GM23338 (cell line): ENCODE data around the gene GKN2. TPM values are rescaled to one million over a fixed set of nuclear protein-coding genes. Genes with fewer than 3 reads are reported as not detected.
A peak's percentile ranks its signal among the peaks of the same experiment; 100 is the strongest.

ENCODE experiments used
- ATAC-seq: fragments of 200-7000 bp; cut with Tn5 transposase; 3 replicates; pipeline ENCODE4 v1.9.1; 2020
- DNase-seq: peaks from one replicate; pipeline ENCODE4 v3.0.0-alpha.2; 2015; ENCODE audit warnings: low spot score
- H2AFZ ChIP-seq: fragments of 200-600 bp; sonication (generic); 2 replicates; pipeline ENCODE4 v1.8.0; 2016; ENCODE audit warnings: antibody characterized with exemption, mild to moderate bottlenecking, moderate library complexity
- H3F3A ChIP-seq: fragments of 200-600 bp; sonication (generic); replicated peaks from 2 replicates; pipeline ENCODE4 v1.8.0; 2017; ENCODE audit warnings: antibody characterized with exemption, mixed run types, low read depth
- H3K27ac ChIP-seq: fragments of 200-600 bp; sonication (generic); 2 replicates; pipeline ENCODE4 v1.6.1; 2016; ENCODE audit warnings: low read depth
- H3K27me3 ChIP-seq: fragments of 200-600 bp; sonication (generic); 2 replicates; pipeline ENCODE4 v1.8.0; 2016; ENCODE audit warnings: mild to moderate bottlenecking, mixed run types, moderate library complexity; ENCODE audit not compliant: insufficient read depth
- H3K36me3 ChIP-seq: fragments of 200-600 bp; sonication (generic); 2 replicates; pipeline ENCODE4 v1.8.0; 2016; ENCODE audit warnings: mild to moderate bottlenecking; ENCODE audit not compliant: insufficient read depth
- H3K4me1 ChIP-seq: fragments of 200-600 bp; sonication (generic); 2 replicates; pipeline ENCODE4 v1.8.0; 2016; ENCODE audit warnings: mild to moderate bottlenecking, moderate library complexity; ENCODE audit not compliant: insufficient read depth
- H3K4me2 ChIP-seq: fragments of 200-600 bp; sonication (generic); 2 replicates; pipeline ENCODE4 v1.7.1; 2017; ENCODE audit warnings: mixed run types
- H3K4me3 ChIP-seq: fragments of 200-600 bp; sonication (generic); 2 replicates; pipeline ENCODE4 v1.6.1; 2016; ENCODE audit warnings: mixed run types
- H3K79me2 ChIP-seq: fragments of 200-600 bp; sonication (generic); replicated peaks from 2 replicates; pipeline ENCODE4 v1.8.0; 2017; ENCODE audit warnings: mild to moderate bottlenecking; ENCODE audit not compliant: insufficient read depth
- H3K9me2 ChIP-seq: fragments of 200-600 bp; sonication (generic); 2 replicates; pipeline ENCODE4 v1.8.0; 2017; ENCODE audit not compliant: insufficient read depth
- H4K20me1 ChIP-seq: fragments of 200-600 bp; sonication (generic); replicated peaks from 2 replicates; pipeline ENCODE4 v1.8.0; 2017; ENCODE audit warnings: mild to moderate bottlenecking; ENCODE audit not compliant: insufficient read depth
- H3K27ac Mint-ChIP-seq: 2 replicates; pipeline ENCODE4 v1.8.0; 2020; ENCODE audit warnings: inconsistent platforms, mild to moderate bottlenecking, moderate library complexity, mixed read lengths
- H3K27me3 Mint-ChIP-seq: 3 replicates; pipeline ENCODE4 v1.8.0; 2022; ENCODE audit warnings: low read depth, mild to moderate bottlenecking, moderate library complexity, mixed read lengths, inconsistent platforms; ENCODE audit not compliant: insufficient read depth, poor library complexity
- H3K36me3 Mint-ChIP-seq: 3 replicates; pipeline ENCODE4 v1.8.0; 2021; ENCODE audit warnings: low read depth, mild to moderate bottlenecking, inconsistent platforms, moderate library complexity, mixed read lengths
- H3K4me1 Mint-ChIP-seq: 3 replicates; pipeline ENCODE4 v1.8.0; 2020; ENCODE audit warnings: mild to moderate bottlenecking, inconsistent platforms, mixed read lengths
- H3K4me3 Mint-ChIP-seq: 3 replicates; pipeline ENCODE4 v1.8.0; 2021; ENCODE audit warnings: moderate library complexity, mild to moderate bottlenecking, inconsistent platforms, mixed read lengths
- H3K9me3 Mint-ChIP-seq: 3 replicates; pipeline ENCODE4 v1.8.0; 2020; ENCODE audit warnings: moderate library complexity, mild to moderate bottlenecking, inconsistent platforms, mixed read lengths
- JUNB ChIP-seq: IDR thresholded peaks from one replicate; pipeline ENCODE4 v1.6.1; 2016; ENCODE audit warnings: antibody characterized with exemption; ENCODE audit not compliant: unreplicated experiment
- STAT1 ChIP-seq: IDR thresholded peaks from one replicate; pipeline ENCODE4 v1.6.1; 2016; ENCODE audit warnings: antibody characterized with exemption; ENCODE audit not compliant: unreplicated experiment
- ZNF114 ChIP-seq: fragments of 250-450 bp; sonication (Bioruptor Pico); IDR thresholded peaks from 2 replicates; pipeline ENCODE4 v1.5.0; 2020; ENCODE audit warnings: mild to moderate bottlenecking, moderate library complexity
- polyA plus RNA-seq: library from polyadenylated mRNA; unstranded; fragments of >200 nt; fragmentation: Nextera tagmentation; extraction: Ambion mirVana; gene quantifications from 2 replicates; pipeline ENCODE4 v1.2.1, GENCODE V29; 2016
- total RNA-seq: library from RNA; depleted of rRNA; stranded (reverse); fragments of >200 nt; shearing (Covaris generic); gene quantifications from 2 replicates; pipeline ENCODE4 v1.2.3, GENCODE V29; 2014
- TF ChIP-seq, protein P1 (sequence below), 2 experiments: fragments of 200-600 bp in 1 of 2; sonication (generic) in 1 of 2; conservative IDR thresholded peaks; 2 replicates each; pipeline versions ENCODE4 v1.5.1 to v1.6.1; 2016 to 2017; ENCODE audit warnings: antibody characterized with exemption in 2 of 2, low read depth in 2 of 2, mild to moderate bottlenecking in 2 of 2, moderate library complexity in 1 of 2

GKN2 gene
- total and polyA plus RNA-seq, 2 experiments from 2014 or later, result not detected

- H3K27ac Mint-ChIP-seq, result no peak within 1 kb of the TSS
- Histone ChIP-seq H3K27ac (no peak within 1 kb of the TSS), H3K79me2 (no peaks in the 10 kb centered on the region), H4K20me1 (no peaks in the 10 kb centered on the region), H3K4me1 (no peaks in the 10 kb centered on the region), H3K9me2 (no peaks in the 10 kb centered on the region), H3F3A (no peaks in the 10 kb centered on the region), H3K27me3 (no peaks in the 10 kb centered on the region), H3K4me3 (no peak within 1 kb of the TSS), H2AFZ (peak within 1 kb of the TSS; percentile 48; the same call in 1 of the 2 replicates), H3K4me2 (no peak within 1 kb of the TSS), H3K36me3 (no peaks in the 10 kb centered on the region)
- DNase-seq, result no peak
- ATAC-seq, result no peak
- no peaks in the 10 kb centered on the region for H3K27me3 Mint-ChIP-seq
- H3K9me3 Mint-ChIP-seq, result no peaks in the 10 kb centered on the region
- H3K4me3 Mint-ChIP-seq, result no peak within 1 kb of the TSS
- TF ChIP-seq STAT1 (no peak), ZNF114 (no peak)
- TF ChIP-seq, protein P1, sequence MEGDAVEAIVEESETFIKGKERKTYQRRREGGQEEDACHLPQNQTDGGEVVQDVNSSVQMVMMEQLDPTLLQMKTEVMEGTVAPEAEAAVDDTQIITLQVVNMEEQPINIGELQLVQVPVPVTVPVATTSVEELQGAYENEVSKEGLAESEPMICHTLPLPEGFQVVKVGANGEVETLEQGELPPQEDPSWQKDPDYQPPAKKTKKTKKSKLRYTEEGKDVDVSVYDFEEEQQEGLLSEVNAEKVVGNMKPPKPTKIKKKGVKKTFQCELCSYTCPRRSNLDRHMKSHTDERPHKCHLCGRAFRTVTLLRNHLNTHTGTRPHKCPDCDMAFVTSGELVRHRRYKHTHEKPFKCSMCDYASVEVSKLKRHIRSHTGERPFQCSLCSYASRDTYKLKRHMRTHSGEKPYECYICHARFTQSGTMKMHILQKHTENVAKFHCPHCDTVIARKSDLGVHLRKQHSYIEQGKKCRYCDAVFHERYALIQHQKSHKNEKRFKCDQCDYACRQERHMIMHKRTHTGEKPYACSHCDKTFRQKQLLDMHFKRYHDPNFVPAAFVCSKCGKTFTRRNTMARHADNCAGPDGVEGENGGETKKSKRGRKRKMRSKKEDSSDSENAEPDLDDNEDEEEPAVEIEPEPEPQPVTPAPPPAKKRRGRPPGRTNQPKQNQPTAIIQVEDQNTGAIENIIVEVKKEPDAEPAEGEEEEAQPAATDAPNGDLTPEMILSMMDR (conservative IDR thresholded peaks at IDR 0.05; ENCODE audit: low read depth in 2 of 2), result no peak
- H3K36me3 Mint-ChIP-seq, result no peaks in the 10 kb centered on the region
- no peaks in the 10 kb centered on the region for H3K4me1 Mint-ChIP-seq
These were observed 21.6 kb upstream of the GKN2 start, which contains the start of gene GKN1 for GRCh38 chr2:68974251-68974650. Gene GKN1 (plus strand): TSS chr2:68974636. CDS start chr2:68974678, 42 bp downstream.

- Mint-ChIP-seq H3K27me3 (no peaks in the 10 kb centered on the region), H3K4me1 (no peaks in the 10 kb centered on the region), H3K36me3 (no peaks in the 10 kb centered on the region), H3K27ac (no peak overlapping the region), H3K9me3 (no peaks in the 10 kb centered on the region), H3K4me3 (no peak overlapping the region)
- Histone ChIP-seq H3K4me2 (no peak overlapping the region), H3K9me2 (no peaks in the 10 kb centered on the region), H3K79me2 (no peaks in the 10 kb centered on the region), H4K20me1 (no peaks in the 10 kb centered on the region), H3K27ac (no peak overlapping the region), H3K36me3 (no peaks in the 10 kb centered on the region), H3K27me3 (no peaks in the 10 kb centered on the region), H3K4me1 (no peaks in the 10 kb centered on the region), H2AFZ (no peak overlapping the region), H3F3A (no peaks in the 10 kb centered on the region), H3K4me3 (no peak overlapping the region)
- ATAC-seq (no peak), DNase-seq (no peak)
- no peak for TF ChIP-seq JUNB
- TF ChIP-seq, protein P1 (conservative IDR thresholded peaks at IDR 0.05; ENCODE audit: low read depth in 2 of 2), result no peak
- no peak for TF ChIP-seq STAT1
These were observed 19.0 kb upstream of the GKN2 start for GRCh38 chr2:68971591-68972231.
